DOHH2 (cell line): Measurements from ENCODE around the gene CLCA2.
"Not testable (repeated sequence)": the region's sequence is repeated elsewhere in the genome, so short reads cannot be mapped to it uniquely, and the experiment has no call there.

ENCODE experiments used
- CTCF ChIP-seq: fragments of 200-600 bp; sonication (generic); IDR thresholded peaks from one replicate; pipeline ENCODE4 v1.5.1; 2014; ENCODE audit warnings: antibody characterized with exemption, mild to moderate bottlenecking, low read depth, low read length; ENCODE audit not compliant: poor library complexity, severe bottlenecking
- EZH2phosphoT487 ChIP-seq: fragments of 200-600 bp; sonication (generic); IDR thresholded peaks from 2 replicates; pipeline ENCODE4 v1.6.1; 2017; ENCODE audit warnings: borderline replicate concordance, mild to moderate bottlenecking, antibody characterized with exemption, low read length, moderate library complexity, mixed read lengths

GRCh38 chr1:86502125-86502646 lies 78.2 kb downstream of the CLCA2 start:
- TF ChIP-seq CTCF = peak; percentile 57
- TF ChIP-seq EZH2phosphoT487 = not testable (repeated sequence)
